ENCODE results near the gene RNASE9. TPM values are rescaled to one million over a fixed set of nuclear protein-coding genes. Genes with fewer than 3 reads are reported as not detected.
"Not testable (repeated sequence)": the region's sequence is repeated elsewhere in the genome, so short reads cannot be mapped to it uniquely, and the experiment has no call there.

The RNASE9 gene
- total and polyA plus RNA-seq, 2 donors (not counting 1 experiment from before 2014, with no cell fraction given) = not detected

- ATAC-seq (ENCODE audit: low read depth); H3K4me3 Mint-ChIP-seq; H3K4me3 ChIP-seq (ENCODE audit: control extremely low read depth in 1 of 5, extremely low read depth in 1 of 5, insufficient read depth in 1 of 5, low read depth in 2 of 5, low read length in 4 of 5); H2AFZ ChIP-seq (ENCODE audit: insufficient read depth, low read depth, low read length, poor library complexity, severe bottlenecking); H3K9ac ChIP-seq (ENCODE audit: low read length); H3K27me3 ChIP-seq (replicated peaks in 1 of 4; ENCODE audit: control extremely low read depth in 1 of 4, control insufficient read depth in 3 of 4, insufficient read depth in 4 of 4, low read length in 3 of 4); H3K9me3 Mint-ChIP-seq (ENCODE audit: insufficient read depth); H3K4me1 Mint-ChIP-seq; CTCF ChIA-PET; H3K4me1 ChIP-seq (ENCODE audit: control insufficient read depth in 2 of 2, insufficient read depth in 2 of 2, low read length in 2 of 2); DNase-seq; H4K20me1 ChIP-seq (ENCODE audit: control insufficient read depth, insufficient read depth, low read length, poor library complexity, severe bottlenecking); H3K27ac Mint-ChIP-seq; POLR2A ChIA-PET; H3K36me3 ChIP-seq (replicated peaks in 1 of 2; ENCODE audit: control extremely low read depth in 1 of 2, control insufficient read depth in 1 of 2, extremely low read depth in 1 of 2, insufficient read depth in 2 of 2, low read length in 1 of 2); H3K4me2 ChIP-seq (replicated peaks; ENCODE audit: low read depth, low read length, poor library complexity, severe bottlenecking); H3K79me2 ChIP-seq (ENCODE audit: control insufficient read depth, insufficient read depth, low read length); H3K27me3 Mint-ChIP-seq; intact Hi-C loops (cut with micrococcal nuclease); H3K27ac ChIP-seq (ENCODE audit: low read length in 2 of 2): not testable (repeated sequence)
- WGBS (ENCODE audit: insufficient coverage) = 80% methylated on average over 1 of the region's 1 CpG
- peaks cover 0 to 12% (median 6%) of the 10 kb centered on the region in 3 donors for H3K9me3 ChIP-seq (ENCODE audit: control extremely low read depth in 1 of 3, control insufficient read depth in 2 of 3, insufficient read depth in 1 of 3, low read length in 2 of 3)
These were observed 9.9 kb upstream of the RNASE9 start for GRCh38 chr14:20570720-20571119.

GRCh38 chr14:20569865-20570264 is 9.0 kb upstream of the RNASE9 start:
- H3K9ac ChIP-seq (ENCODE audit: low read length); H2AFZ ChIP-seq (ENCODE audit: insufficient read depth, low read depth, low read length, poor library complexity, severe bottlenecking); POLR2A ChIA-PET; H3K36me3 ChIP-seq (replicated peaks in 1 of 2; ENCODE audit: control extremely low read depth in 1 of 2, control insufficient read depth in 1 of 2, extremely low read depth in 1 of 2, insufficient read depth in 2 of 2, low read length in 1 of 2); H3K27me3 ChIP-seq (replicated peaks in 1 of 4; ENCODE audit: control extremely low read depth in 1 of 4, control insufficient read depth in 3 of 4, insufficient read depth in 4 of 4, low read length in 3 of 4); H4K20me1 ChIP-seq (ENCODE audit: control insufficient read depth, insufficient read depth, low read length, poor library complexity, severe bottlenecking); CTCF ChIA-PET; H3K79me2 ChIP-seq (ENCODE audit: control insufficient read depth, insufficient read depth, low read length); DNase-seq; H3K27ac Mint-ChIP-seq; H3K4me3 Mint-ChIP-seq; intact Hi-C loops (cut with micrococcal nuclease); H3K4me1 Mint-ChIP-seq; H3K9me3 Mint-ChIP-seq (ENCODE audit: insufficient read depth); ATAC-seq (ENCODE audit: low read depth); H3K4me3 ChIP-seq (ENCODE audit: control extremely low read depth in 1 of 5, extremely low read depth in 1 of 5, insufficient read depth in 1 of 5, low read depth in 2 of 5, low read length in 4 of 5); H3K4me1 ChIP-seq (ENCODE audit: control insufficient read depth in 2 of 2, insufficient read depth in 2 of 2, low read length in 2 of 2); H3K27ac ChIP-seq (ENCODE audit: low read length in 2 of 2); H3K27me3 Mint-ChIP-seq; H3K4me2 ChIP-seq (replicated peaks; ENCODE audit: low read depth, low read length, poor library complexity, severe bottlenecking): not testable (repeated sequence)
- peaks cover 0 to 12% (median 6%) of the 10 kb centered on the region in 3 donors for H3K9me3 ChIP-seq (ENCODE audit: control extremely low read depth in 1 of 3, control insufficient read depth in 2 of 3, insufficient read depth in 1 of 3, low read length in 2 of 3)
- WGBS (ENCODE audit: insufficient coverage) = no CpG with 5 or more reads among the region's 2 CpGs

- Histone ChIP-seq H3K27ac (ENCODE audit: low read length in 2 of 2) (no peak overlapping the region), H3K9me3 (ENCODE audit: control extremely low read depth in 1 of 3, control insufficient read depth in 2 of 3, insufficient read depth in 1 of 3, low read length in 2 of 3) (peaks cover 0 to 12% (median 6%) of the 10 kb centered on the region in 3 donors), H3K79me2 (ENCODE audit: control insufficient read depth, insufficient read depth, low read length) (no peaks in the 10 kb centered on the region), H3K9ac (ENCODE audit: low read length) (no peak overlapping the region), H3K4me2 (replicated peaks; ENCODE audit: low read depth, low read length, poor library complexity, severe bottlenecking) (no peak overlapping the region), H3K27me3 (replicated peaks in 1 of 4; ENCODE audit: control extremely low read depth in 1 of 4, control insufficient read depth in 3 of 4, insufficient read depth in 4 of 4, low read length in 3 of 4) (no peaks in the 10 kb centered on the region), H3K36me3 (replicated peaks in 1 of 2; ENCODE audit: control extremely low read depth in 1 of 2, control insufficient read depth in 1 of 2, extremely low read depth in 1 of 2, insufficient read depth in 2 of 2, low read length in 1 of 2) (no peaks in the 10 kb centered on the region), H3K4me1 (ENCODE audit: control insufficient read depth in 2 of 2, insufficient read depth in 2 of 2, low read length in 2 of 2) (no peaks in the 10 kb centered on the region), H4K20me1 (ENCODE audit: control insufficient read depth, insufficient read depth, low read length, poor library complexity, severe bottlenecking) (no peaks in the 10 kb centered on the region), H2AFZ (ENCODE audit: insufficient read depth, low read depth, low read length, poor library complexity, severe bottlenecking) (no peak overlapping the region), H3K4me3 (ENCODE audit: control extremely low read depth in 1 of 5, extremely low read depth in 1 of 5, insufficient read depth in 1 of 5, low read depth in 2 of 5, low read length in 4 of 5) (no peak overlapping the region)
- H3K27me3 Mint-ChIP-seq = no peaks in the 10 kb centered on the region
- intact Hi-C loops (cut with micrococcal nuclease) = no loop called here
- no peak overlapping the region for H3K4me3 Mint-ChIP-seq
- ChIA-PET POLR2A (no interaction called here), CTCF (interaction anchor here (1.5 kb wide), 1 partner anchor 39 kb away, joined by 4 read pairs; no protein-coding TSS in a partner anchor)
- H3K27ac Mint-ChIP-seq = no peak overlapping the region
- TF ChIP-seq CTCF (IDR thresholded peaks at IDR 0.05) = no peak
- TF ChIP-seq EZH2 (IDR thresholded peaks at IDR 0.05; ENCODE audit: borderline replicate concordance, insufficient read depth, low read depth, low read length, poor library complexity, severe bottlenecking) = no peak
- H3K9me3 Mint-ChIP-seq (ENCODE audit: insufficient read depth) = no peaks in the 10 kb centered on the region
- DNase-seq = no peak
- ATAC-seq (ENCODE audit: low read depth) = no peak
- H3K4me1 Mint-ChIP-seq = no peaks in the 10 kb centered on the region
These were observed 8.2 kb upstream of the RNASE9 start for GRCh38 chr14:20569066-20569465.
